Stomach smooth muscle (tissue), 2 donors: ENCODE data around the gene CCL13.
"Not testable (repeated sequence)": the region's sequence is repeated elsewhere in the genome, so short reads cannot be mapped to it uniquely, and the experiment has no call there.

Experiments
- H3K27ac ChIP-seq: one replicate; pipeline ENCODE4 v1.7.0; 2013; ENCODE audit warnings: mild to moderate bottlenecking, low read length, inconsistent platforms
- H3K27me3 ChIP-seq, 2 donors: one replicate each; pipeline ENCODE4 v1.7.0; 2013; ENCODE audit warnings: low read length in 2 of 2; ENCODE audit not compliant: insufficient read depth in 2 of 2, control insufficient read depth in 1 of 2
- H3K36me3 ChIP-seq, 2 donors: one replicate each; pipeline ENCODE4 v1.7.0; 2013; ENCODE audit warnings: low read length in 2 of 2; ENCODE audit not compliant: control insufficient read depth in 2 of 2, insufficient read depth in 2 of 2
- H3K4me1 ChIP-seq: one replicate; pipeline ENCODE4 v1.7.0; 2013; ENCODE audit warnings: low read length; ENCODE audit not compliant: control insufficient read depth, insufficient read depth
- H3K4me3 ChIP-seq, 2 donors: one replicate each; pipeline ENCODE4 v1.7.0; 2013; ENCODE audit warnings: low read length in 2 of 2
- H3K9ac ChIP-seq, 2 donors: one replicate each; pipeline ENCODE4 v1.7.0; 2013; ENCODE audit warnings: low read length in 2 of 2, mild to moderate bottlenecking in 1 of 2
- H3K9me3 ChIP-seq, 2 donors: one replicate each; pipeline ENCODE4 v1.7.0; 2013; ENCODE audit warnings: low read length in 2 of 2; ENCODE audit not compliant: control insufficient read depth in 2 of 2
- donor health status: healthy.
- donor health status: Pancreatic carcinoma.

Gene CCL13

DNA sequence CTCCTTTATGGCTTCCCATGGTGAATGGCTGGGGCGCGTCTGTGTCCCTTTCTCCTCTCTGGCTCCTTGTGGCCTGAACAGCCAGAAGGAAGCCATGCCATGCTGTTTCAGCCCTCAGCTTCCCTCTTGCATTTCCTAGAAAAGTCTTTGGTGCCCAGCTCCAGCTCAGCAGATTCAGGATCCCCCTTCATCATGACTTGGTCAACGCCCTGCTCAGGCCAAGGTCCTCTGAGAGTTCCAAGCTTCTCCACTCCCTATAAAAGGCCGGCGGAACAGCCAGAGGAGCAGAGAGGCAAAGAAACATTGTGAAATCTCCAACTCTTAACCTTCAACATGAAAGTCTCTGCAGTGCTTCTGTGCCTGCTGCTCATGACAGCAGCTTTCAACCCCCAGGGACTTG is at the start of gene CCL13:
Gene CCL13, plus strand, starts transcription at position 287 of the 400 bp plus-strand sequence. Its CDS starts 47 bp downstream, at position 334.
- Histone ChIP-seq H3K4me1 (no peaks in the 10 kb centered on the region), H3K9me3 (no peaks in the 10 kb centered on the region), H3K36me3 (no peaks in the 10 kb centered on the region), H3K27me3 (no peaks in the 10 kb centered on the region), H3K27ac (peak within 1 kb of the TSS; percentile 37), H3K9ac (no peak within 1 kb of the TSS), H3K4me3 (no peak within 1 kb of the TSS)

DNA sequence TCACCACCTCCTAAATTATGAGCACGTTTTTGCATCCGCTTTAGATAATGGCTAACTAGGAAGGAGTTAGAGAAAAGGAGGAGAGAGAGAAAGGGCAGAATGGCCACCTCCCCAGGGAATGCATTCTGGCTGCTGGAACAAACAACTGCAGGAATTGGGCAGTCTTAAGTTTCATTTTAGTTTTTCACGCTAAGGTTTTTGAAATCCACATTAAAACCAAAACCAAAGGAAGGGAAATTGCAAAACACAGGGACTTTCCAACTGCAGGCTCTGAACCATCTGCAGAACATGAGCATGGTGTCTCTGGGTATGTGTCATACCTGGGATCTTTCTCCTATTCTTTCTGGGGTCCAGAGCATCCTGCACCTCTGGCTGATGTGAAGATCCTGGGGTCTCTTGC is 49.2 kb upstream of the CCL13 start:
- H3K9ac ChIP-seq = no peak overlapping the region
- no peak overlapping the region for H3K27ac ChIP-seq
- H3K9me3 ChIP-seq = no peaks in the 10 kb centered on the region
- H3K27me3 ChIP-seq = no peaks in the 10 kb centered on the region
- peaks cover 3% of the 10 kb centered on the region for H3K4me1 ChIP-seq
- no peaks in the 10 kb centered on the region for H3K36me3 ChIP-seq
- no peak overlapping the region for H3K4me3 ChIP-seq

DNA sequence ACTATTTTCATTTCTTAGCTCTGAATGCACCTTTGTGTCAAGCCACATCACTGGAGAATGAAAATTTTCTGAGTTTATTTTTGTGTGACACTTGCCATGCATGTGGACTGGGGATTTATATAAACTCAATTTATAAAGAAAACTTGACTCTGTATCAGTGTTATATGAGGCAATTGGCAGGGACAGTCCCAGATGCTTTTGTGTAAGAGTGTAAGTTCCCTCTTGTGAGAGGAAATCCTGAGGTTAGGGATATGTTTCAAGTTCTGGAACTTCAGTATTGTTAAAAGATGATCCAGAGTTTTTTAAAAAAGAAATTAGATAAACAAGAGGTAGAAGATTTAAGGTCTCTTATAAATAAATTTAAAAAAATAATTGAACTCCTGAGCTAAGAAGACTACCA is 47.9 kb upstream of the CCL13 start:
- H3K27me3 ChIP-seq = no peaks in the 10 kb centered on the region

DNA sequence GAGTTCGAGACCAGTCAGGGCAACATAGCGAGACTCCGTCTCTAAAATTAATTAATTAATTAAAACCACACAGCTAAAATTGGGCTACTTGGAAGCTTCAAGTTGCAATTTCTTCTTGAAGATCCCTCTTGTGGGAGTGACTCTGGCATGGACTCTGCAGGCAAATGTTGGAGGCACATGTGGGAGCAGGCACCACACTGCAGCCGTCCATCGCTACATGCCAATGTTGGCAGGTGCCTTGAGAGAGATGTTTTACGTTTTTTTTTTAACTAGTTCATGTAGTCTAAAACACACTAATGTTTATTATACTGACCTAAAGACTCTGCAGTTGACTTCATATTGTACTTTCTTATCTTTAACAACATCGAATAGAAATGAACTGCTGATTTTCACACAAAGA is 45.0 kb upstream of the CCL13 start:
- no peak overlapping the region for H3K9ac ChIP-seq

More for the DNA sequence above, 47.9 kb upstream of the CCL13 start:
- H3K9ac ChIP-seq = no peak overlapping the region
- no peaks in the 10 kb centered on the region for H3K36me3 ChIP-seq
- no peak overlapping the region for H3K27ac ChIP-seq
- no peak overlapping the region for H3K4me3 ChIP-seq
- peaks cover 3% of the 10 kb centered on the region for H3K4me1 ChIP-seq
- no peaks in the 10 kb centered on the region for H3K9me3 ChIP-seq

DNA sequence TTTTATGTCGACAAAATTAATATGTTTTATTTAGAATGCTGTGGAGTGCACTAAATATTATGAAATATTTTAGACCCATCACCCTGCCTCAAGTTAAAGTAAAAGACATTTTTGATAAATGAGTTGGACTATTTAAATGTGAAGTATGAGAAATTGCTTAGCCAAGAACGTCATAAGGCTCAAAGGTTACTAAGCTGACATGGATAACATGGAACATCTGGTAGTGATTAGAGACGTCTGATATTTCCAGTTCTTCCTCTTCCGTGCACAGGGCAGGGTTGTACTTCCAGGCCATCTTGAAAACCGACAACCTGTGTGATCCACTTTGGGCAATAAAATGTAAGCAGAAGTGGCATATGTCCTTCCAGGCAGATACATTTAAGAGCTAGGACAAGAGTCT is 44.2 kb upstream of the CCL13 start:
- Histone ChIP-seq H3K4me1 (peaks cover 7% of the 10 kb centered on the region), H3K4me3 (no peak overlapping the region), H3K36me3 (no peaks in the 10 kb centered on the region), H3K27me3 (no peaks in the 10 kb centered on the region), H3K27ac (peak overlapping the region; percentile 50), H3K9me3 (no peaks in the 10 kb centered on the region), H3K9ac (no peak overlapping the region)

More for the DNA sequence above, 45.0 kb upstream of the CCL13 start:
- H3K9me3 ChIP-seq = no peaks in the 10 kb centered on the region
- peaks cover 9% of the 10 kb centered on the region for H3K4me1 ChIP-seq
- H3K4me3 ChIP-seq = no peak overlapping the region
- H3K27me3 ChIP-seq = no peaks in the 10 kb centered on the region
- no peak overlapping the region for H3K27ac ChIP-seq
- H3K36me3 ChIP-seq = no peaks in the 10 kb centered on the region

DNA sequence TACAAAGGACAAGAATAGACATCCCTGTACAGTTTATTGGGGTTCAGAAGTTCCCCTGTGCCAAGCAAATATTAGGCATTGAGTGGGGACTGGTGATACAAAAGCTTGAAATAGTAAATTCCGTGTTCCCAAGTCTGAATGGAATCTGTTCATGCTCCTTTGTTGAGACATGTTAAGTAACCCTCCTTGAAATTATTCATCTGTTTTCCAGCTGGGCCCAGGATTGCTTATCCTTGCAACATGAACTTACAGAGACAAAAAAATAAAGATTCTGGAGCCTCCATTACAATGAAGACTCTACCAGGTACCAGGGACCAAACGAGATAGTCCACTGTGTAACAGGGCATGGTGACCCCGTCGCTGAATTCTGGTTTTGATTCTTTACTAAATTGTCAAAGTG is 43.1 kb upstream of the CCL13 start:
- H3K4me1 ChIP-seq = peaks cover 7% of the 10 kb centered on the region
- no peaks in the 10 kb centered on the region for H3K9me3 ChIP-seq
- H3K4me3 ChIP-seq = no peak overlapping the region
- H3K27ac ChIP-seq = peak overlapping the region; percentile 50
- no peaks in the 10 kb centered on the region for H3K36me3 ChIP-seq
- H3K9ac ChIP-seq = no peak overlapping the region
- no peaks in the 10 kb centered on the region for H3K27me3 ChIP-seq

DNA sequence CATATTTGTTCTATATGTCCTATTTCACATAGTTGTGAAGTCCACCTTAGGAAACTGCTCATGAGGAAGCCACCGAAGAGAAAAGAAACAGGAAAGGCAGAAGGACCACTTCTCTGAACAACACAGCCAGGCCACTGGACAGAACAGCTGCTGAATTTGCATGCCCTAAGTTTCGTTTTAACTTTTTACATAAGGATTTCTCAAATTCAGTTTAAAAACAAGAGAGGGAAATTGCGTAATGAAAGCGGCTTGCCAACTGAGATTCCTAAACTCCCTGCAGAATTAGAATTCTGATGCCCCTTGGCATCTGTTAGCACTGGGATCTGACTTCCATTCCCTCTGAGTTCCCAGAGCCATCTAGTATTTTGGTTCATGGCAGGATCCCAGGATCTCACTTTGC is 42.0 kb upstream of the CCL13 start:
- H3K4me1 ChIP-seq = peaks cover 7% of the 10 kb centered on the region
- no peaks in the 10 kb centered on the region for H3K9me3 ChIP-seq
- no peak overlapping the region for H3K9ac ChIP-seq
- H3K27ac ChIP-seq = peak overlapping the region; percentile 43
- no peak overlapping the region for H3K4me3 ChIP-seq
- H3K36me3 ChIP-seq = no peaks in the 10 kb centered on the region
- H3K27me3 ChIP-seq = no peaks in the 10 kb centered on the region

DNA sequence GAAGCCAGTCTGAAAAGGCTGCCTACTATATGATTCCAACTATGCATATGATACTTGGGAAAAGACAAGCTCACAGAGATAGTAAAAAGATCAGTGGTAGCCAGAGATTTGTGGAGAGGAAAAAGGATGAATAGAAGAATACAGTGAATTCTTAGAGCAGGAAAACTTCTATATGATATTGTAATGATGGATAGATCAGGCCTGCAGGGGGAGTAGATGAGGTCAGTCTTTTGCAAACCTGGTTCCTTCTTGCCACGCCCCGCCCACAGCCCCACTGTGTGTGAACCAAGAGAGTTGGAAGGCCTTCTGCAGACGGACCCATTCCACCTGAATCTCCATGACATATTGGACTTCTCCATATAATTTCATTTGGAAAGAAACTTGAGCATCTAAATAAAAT is 37.8 kb upstream of the CCL13 start:
- no peak overlapping the region for H3K9ac ChIP-seq
- H3K36me3 ChIP-seq = no peaks in the 10 kb centered on the region
- H3K27me3 ChIP-seq = no peaks in the 10 kb centered on the region
- peaks cover 7% of the 10 kb centered on the region for H3K4me1 ChIP-seq
- no peak overlapping the region for H3K27ac ChIP-seq
- H3K4me3 ChIP-seq = no peak overlapping the region
- peaks cover 0 to 2% of the 10 kb centered on the region in 2 donors for H3K9me3 ChIP-seq

DNA sequence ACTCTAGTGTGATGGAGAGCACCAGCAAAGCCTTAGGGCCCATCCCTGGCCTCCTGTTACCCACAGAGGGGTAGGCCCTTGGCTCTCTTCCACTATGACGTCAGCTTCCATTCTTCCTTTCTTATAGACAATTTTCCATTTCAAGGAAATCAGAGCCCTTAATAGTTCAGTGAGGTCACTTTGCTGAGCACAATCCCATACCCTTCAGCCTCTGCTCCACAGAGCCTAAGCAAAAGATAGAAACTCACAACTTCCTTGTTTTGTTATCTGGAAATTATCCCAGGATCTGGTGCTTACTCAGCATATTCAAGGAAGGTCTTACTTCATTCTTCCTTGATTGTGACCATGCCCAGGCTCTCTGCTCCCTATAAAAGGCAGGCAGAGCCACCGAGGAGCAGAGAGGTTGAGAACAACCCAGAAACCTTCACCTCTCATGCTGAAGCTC is 37.2 kb upstream of the CCL13 start, which contains the start of gene CCL8:
Gene CCL8, plus strand, starts transcription at position 397 of the 445 bp plus-strand sequence. CDS start 67 bp downstream, outside the sequence.
- H3K36me3 ChIP-seq = no peaks in the 10 kb centered on the region
- H3K27ac ChIP-seq = no peak within 1 kb of the TSS
- H3K4me1 ChIP-seq = peaks cover 2% of the 10 kb centered on the region
- H3K27me3 ChIP-seq = no peaks in the 10 kb centered on the region
- H3K9ac ChIP-seq = no peak within 1 kb of the TSS
- no peak within 1 kb of the TSS for H3K4me3 ChIP-seq
- H3K9me3 ChIP-seq = peaks cover 0 to 2% of the 10 kb centered on the region in 2 donors

DNA sequence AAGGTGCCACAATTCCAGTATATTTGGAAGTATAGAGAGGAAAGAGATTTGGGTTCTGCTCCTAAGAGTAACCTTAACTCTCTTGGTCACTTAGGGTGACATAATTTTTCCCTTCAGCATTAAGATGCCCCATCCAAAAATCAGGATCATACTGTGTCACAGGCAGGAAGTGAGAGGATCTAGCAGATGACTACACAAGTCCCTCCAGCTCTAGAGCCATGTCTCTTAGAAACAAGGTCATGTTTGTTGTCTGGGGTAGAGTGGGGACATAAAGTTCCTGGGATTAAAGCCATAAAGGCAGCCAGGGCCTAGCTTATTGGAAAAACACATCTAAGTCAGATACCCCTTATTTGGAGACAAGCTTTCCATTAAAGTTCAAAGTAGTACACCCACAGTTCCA is 34.3 kb upstream of the CCL13 start:
- Histone ChIP-seq H3K4me1 (no peaks in the 10 kb centered on the region), H3K36me3 (no peaks in the 10 kb centered on the region), H3K27me3 (no peaks in the 10 kb centered on the region), H3K9ac (no peak overlapping the region), H3K9me3 (peaks cover 0 to 2% of the 10 kb centered on the region in 2 donors), H3K4me3 (no peak overlapping the region), H3K27ac (no peak overlapping the region)

DNA sequence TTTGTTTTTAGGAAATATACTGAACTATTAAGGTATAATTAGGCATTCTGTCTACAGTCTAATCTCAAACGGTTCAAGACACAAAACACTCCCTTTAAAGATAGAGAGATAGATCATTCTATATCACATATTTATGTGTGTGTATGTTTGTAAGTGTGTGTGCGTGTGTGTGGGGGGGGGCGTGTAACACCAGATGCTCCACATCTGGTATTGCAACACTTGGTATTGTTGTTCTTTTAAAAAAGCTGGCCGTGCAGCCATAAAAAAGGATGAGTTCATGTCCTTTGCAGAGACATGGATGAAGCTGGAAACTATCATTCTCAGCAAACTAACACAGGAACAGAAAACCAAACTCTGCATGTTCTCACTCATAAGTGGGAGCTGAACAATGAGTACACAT is 28.7 kb upstream of the CCL13 start:
- not testable (repeated sequence) for H3K4me1 ChIP-seq, H3K27me3 ChIP-seq, H3K27ac ChIP-seq

More for the DNA sequence above, 28.7 kb upstream of the CCL13 start:
- H3K9me3 ChIP-seq, H3K36me3 ChIP-seq, H3K9ac ChIP-seq, H3K4me3 ChIP-seq: not testable (repeated sequence)
